GM18873 (cell line): Measurements from ENCODE around the gene SH3RF3.

Source experiments
- ATAC-seq: cut with Tn5 transposase; IDR thresholded peaks from one replicate; pipeline ENCODE4 v1.9.1; 2021; ENCODE audit warnings: mild to moderate bottlenecking, moderate library complexity, moderate number of reproducible peaks; ENCODE audit not compliant: unreplicated experiment, low FRiP score

The SH3RF3 gene

GRCh38 chr2:109475531-109476210, 346.7 kb downstream of the SH3RF3 start:
- ATAC-seq, result peak; percentile 69

- no peak for ATAC-seq
Measured at GRCh38 chr2:109476641-109477441, 347.8 kb downstream of the SH3RF3 start.

DNA sequence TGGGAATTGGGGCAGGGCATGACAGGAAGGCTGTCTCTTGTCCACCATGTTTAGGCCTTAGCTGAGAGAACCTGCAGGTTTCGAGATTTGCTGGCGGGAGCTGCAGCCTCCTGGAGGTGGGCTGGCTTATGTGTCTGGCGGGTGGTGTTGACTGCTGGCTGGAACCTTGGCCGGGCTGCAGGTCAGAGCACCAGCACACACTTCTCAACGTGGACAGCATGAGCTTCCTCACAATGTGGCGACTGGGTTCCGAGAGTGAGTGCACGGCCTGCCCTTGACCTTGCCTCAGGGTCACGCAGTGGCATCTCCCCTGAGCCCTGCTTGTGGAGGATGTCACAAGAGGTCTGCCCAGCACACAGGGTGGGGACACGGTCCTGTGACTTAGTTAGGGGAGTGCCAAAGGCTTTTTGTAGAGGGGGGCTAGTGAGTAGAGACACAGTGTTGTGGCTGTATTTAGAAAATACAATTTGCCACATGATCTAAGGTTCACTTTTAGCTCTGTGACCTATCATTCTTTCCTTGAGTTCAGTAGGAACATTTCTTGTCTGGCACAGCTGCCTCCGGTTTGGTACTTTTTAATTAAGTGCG, 350.0 kb downstream of the SH3RF3 start:
- no peak for ATAC-seq

DNA sequence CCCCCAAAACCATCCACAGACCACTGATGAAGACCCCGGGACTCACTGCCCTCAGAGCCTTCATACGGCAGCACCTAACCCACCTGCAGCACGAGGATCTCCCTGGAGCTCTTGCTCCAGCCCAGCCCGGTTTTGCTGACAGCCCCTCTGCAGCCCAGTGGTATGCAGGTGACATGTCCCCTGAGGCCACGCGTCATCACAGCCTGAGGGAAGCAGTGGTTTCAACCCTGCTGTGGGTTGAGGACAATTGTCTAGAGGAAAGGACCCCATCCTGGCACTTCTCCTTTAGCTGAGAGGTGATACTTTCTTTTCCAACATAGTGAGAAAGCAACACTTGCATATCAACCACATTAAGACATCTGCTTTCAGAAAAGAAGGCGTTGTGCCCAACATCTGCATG, 350.8 kb downstream of the SH3RF3 start:
- ATAC-seq, result no peak

GRCh38 chr2:109480486-109481195, 351.6 kb downstream of the SH3RF3 start:
- ATAC-seq, result no peak

DNA sequence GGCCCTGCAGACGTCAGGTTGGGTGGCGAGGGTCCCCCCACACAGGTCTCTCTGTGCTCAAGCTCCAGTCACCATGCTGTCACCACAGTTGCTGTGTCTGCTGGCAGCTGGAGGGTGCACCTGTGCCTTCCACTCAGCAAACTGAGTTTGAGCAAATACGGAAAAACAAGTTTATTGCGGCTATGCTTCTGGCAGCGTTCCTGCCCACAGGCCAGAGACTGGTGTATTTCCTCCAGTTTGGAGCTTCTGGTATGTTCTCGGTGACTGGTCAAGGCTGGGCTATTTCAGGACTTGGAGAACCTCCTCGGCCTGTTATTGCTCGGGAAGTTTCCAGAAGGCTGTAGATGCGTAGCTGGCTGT, 352.2 kb downstream of the SH3RF3 start:
- no peak for ATAC-seq

- no peak for ATAC-seq
Measured at GRCh38 chr2:109481599-109481998, 352.6 kb downstream of the SH3RF3 start.

DNA sequence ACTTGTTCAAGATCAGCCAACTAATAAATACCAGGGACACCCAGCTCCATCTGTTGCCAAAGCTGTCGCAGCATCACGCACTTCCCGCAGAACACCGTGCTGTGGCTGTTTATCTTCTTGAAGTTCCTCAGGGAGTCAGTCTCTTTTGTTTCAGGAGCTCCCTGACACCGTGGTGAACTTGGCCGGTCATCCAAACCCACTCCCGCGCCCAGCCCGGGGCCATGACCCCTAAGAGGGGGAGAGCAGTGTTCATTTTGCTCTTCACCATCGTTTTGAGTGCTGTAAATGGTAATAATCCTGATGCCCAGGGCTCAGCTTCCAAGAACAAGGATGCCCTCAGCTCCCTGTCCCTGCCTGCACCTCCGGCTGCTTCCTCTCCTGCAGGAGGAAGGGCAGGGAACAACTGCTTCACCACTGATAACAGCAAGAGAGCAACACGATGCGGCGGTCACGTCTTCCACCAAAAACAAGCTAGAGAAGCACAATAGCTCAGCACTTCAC, 353.4 kb downstream of the SH3RF3 start:
- no peak for ATAC-seq

- no peak for ATAC-seq
Measured at GRCh38 chr2:109486711-109487535, 357.9 kb downstream of the SH3RF3 start.

DNA sequence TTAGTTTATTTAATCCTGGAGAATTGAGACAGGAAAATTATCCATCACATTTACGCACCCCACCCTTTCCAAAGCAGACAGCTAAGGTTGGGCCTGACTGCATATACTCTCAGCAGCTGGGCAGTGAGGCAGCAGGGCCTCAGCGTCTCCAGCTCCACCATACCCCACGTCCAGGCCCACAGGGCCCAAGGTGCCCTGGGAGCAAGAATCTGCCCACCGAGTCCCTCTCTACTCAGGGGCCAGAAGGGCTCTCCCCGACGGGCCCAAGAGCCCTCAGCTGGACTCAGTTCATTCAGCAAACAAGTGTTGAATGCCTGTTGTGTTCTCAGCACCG, 358.5 kb downstream of the SH3RF3 start:
- ATAC-seq, result no peak

DNA sequence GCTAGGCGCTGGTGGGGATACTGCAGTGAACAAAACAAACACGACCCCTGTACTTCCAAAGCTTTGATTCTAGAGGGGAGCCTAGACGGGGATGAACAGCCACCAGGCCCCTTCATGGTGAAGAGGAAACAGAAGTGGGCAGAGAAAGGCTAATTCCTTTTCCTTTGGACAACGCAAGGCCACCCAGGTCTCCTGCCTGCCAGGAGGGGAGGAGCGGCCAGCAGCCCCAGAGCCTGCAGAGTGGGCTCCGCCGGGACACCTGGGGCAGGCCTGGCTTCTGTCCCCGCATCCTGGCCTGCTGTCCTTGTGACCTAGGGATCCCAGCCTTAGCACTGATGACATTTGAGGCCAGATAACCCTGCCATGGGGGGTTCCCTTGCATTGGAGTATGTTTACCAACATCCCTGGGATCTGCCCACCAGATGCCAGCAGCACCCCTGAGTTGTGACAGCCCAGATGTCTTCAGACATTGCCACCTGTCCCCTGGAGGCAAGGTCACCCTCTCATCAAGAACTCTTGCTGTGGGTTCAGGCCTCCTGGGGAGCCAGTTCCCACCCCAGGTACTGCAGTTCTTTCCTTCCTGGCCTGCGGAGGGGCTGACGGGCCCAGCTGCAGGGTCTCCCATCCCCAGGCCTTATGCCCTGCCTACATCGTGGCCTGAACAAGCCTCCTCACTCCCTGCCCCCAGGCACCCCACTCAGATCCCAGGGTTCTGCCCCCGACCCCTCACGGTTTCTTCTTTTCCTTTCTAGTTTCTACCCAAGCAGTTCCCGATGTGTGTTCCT, 359.1 kb downstream of the SH3RF3 start:
- ATAC-seq, result no peak

- no peak for ATAC-seq
Measured at GRCh38 chr2:109489296-109489695, 360.3 kb downstream of the SH3RF3 start.

- ATAC-seq, result no peak
Measured at GRCh38 chr2:109493176-109493935, 364.4 kb downstream of the SH3RF3 start.

GRCh38 chr2:109494351-109494750, 365.3 kb downstream of the SH3RF3 start:
- ATAC-seq, result no peak

- no peak for ATAC-seq
Measured at GRCh38 chr2:109497463-109497862, 368.5 kb downstream of the SH3RF3 start.

GRCh38 chr2:109497911-109498870, 369.2 kb downstream of the SH3RF3 start:
- ATAC-seq, result no peak

DNA sequence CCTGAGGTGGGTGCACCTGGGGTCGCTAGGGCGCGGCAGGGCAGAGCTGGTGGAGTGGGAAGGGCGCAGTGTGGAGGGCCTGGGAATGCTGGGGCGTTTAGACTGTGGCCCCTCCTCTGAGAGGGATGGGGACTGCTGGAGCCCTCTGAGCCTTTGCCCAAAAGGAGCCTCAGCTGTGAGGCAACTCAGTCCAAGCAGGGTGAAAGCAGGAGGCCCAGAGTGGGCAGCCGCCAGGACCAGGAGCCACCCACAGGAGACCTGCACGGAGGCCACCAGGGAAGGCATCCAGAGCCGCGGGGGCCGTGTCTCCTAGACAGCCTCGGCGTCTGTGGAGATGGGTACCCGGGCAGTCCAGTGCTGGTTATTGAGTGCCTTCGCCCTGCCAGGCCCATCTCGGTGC, 369.9 kb downstream of the SH3RF3 start:
- no peak for ATAC-seq

DNA sequence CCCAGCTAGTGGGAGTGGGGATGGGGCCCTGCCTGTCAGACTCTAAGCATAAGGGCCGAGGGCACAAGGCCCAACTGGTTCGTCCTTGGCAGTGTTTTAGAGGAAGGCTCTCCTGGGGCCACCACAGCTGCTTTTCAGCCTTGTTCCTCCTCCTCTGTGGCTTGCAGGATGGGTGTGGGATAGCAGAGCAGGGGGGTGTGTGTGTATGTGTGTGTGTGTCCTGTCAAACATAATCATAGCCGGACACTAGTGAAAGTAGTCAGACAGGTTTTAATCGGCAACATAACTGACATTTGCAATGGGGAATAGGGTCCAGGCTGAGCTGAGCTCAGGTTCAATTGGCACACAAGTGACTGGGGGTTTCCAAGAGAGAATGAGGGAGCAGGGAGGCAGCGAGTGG, 370.6 kb downstream of the SH3RF3 start:
- ATAC-seq, result no peak
